HEK293 (cell line): ENCODE results near the gene HYI.

Experiments
- CTCF ChIA-PET: fragments of 350-600 bp; formaldehyde crosslinking; extraction: SDS; loops from one replicate; lab custom pipeline; 2021; ENCODE audit warnings: antibody characterized with exemption; lab: Yijun Ruan, JAX
- POLR2A ChIA-PET: fragments of 300-600 bp; formaldehyde crosslinking; extraction: SDS; loops from one replicate; lab custom pipeline; 2020; ENCODE audit warnings: antibody characterized with exemption, inconsistent platforms; lab: Yijun Ruan, JAX
- H3K27ac ChIP-seq: fragments of 200-500 bp; sonication (Bioruptor generic); 2 replicates; pipeline ENCODE4 v1.5.1; 2014; ENCODE audit warnings: low read depth, low read length, control low read depth, inconsistent platforms; ENCODE audit errors: extremely low read depth
- H3K36me3 ChIP-seq, 2 experiments: fragments of 200-500 bp in 1 of 2; sonication (Bioruptor generic) in 1 of 2; 1 replicate in 1 of 2; 2 replicates in 1 of 2; pipeline ENCODE4 v1.5.1; 2014 to 2017; ENCODE audit warnings: inconsistent platforms in 2 of 2, low read length in 2 of 2; ENCODE audit not compliant: control insufficient read depth in 2 of 2, insufficient read depth in 1 of 2
- H3K4me1 ChIP-seq: fragments of 200-500 bp; sonication (Bioruptor generic); 2 replicates; pipeline ENCODE4 v1.5.1; 2014; ENCODE audit warnings: mild to moderate bottlenecking, low read length, inconsistent platforms; ENCODE audit not compliant: control insufficient read depth, insufficient read depth
- H3K4me3 ChIP-seq: 2 replicates; pipeline ENCODE4 v1.5.1; 2011; ENCODE audit warnings: low read depth, mild to moderate bottlenecking, control low read depth, low read length, moderate library complexity
- H3K9me3 ChIP-seq: fragments of 200-500 bp; sonication (Bioruptor generic); 2 replicates; pipeline ENCODE4 v1.5.1; 2014; ENCODE audit warnings: low read depth, low read length, inconsistent platforms; ENCODE audit not compliant: control insufficient read depth, insufficient read depth
- OVOL3 ChIP-seq: fragments of 450-650 bp; formaldehyde crosslinking; IDR thresholded peaks from 2 replicates; pipeline ENCODE4 v1.5.1; 2016; ENCODE audit warnings: missing biosample characterization, missing genetic modification characterization
- SP2 ChIP-seq: fragments of 450-650 bp; formaldehyde crosslinking; IDR thresholded peaks from 2 replicates; pipeline ENCODE4 v1.5.1; 2016; ENCODE audit warnings: missing biosample characterization, missing genetic modification characterization
- ZFP3 ChIP-seq: fragments of 450-650 bp; formaldehyde crosslinking; IDR thresholded peaks from 2 replicates; pipeline ENCODE4 v1.5.1; 2016; ENCODE audit warnings: low read depth, missing biosample characterization, missing genetic modification characterization
- ZNF10 ChIP-seq: fragments of 450-650 bp; formaldehyde crosslinking; IDR thresholded peaks from 2 replicates; pipeline ENCODE4 v1.5.1; 2017; ENCODE audit warnings: missing biosample characterization, missing genetic modification characterization
- ZNF132 ChIP-seq: fragments of 450-650 bp; formaldehyde crosslinking; IDR thresholded peaks from 2 replicates; pipeline ENCODE4 v1.5.1; 2017; ENCODE audit warnings: missing biosample characterization, missing genetic modification characterization, borderline replicate concordance
- ZNF221 ChIP-seq: fragments of 450-650 bp; formaldehyde crosslinking; IDR thresholded peaks from 2 replicates; pipeline ENCODE4 v1.5.1; 2017; ENCODE audit warnings: missing biosample characterization, missing genetic modification characterization, borderline replicate concordance
- ZNF341 ChIP-seq: fragments of 450-650 bp; formaldehyde crosslinking; IDR thresholded peaks from 2 replicates; pipeline ENCODE4; 2016; ENCODE audit warnings: low read depth, missing biosample characterization, missing genetic modification characterization
- ZNF510 ChIP-seq: fragments of 450-650 bp; formaldehyde crosslinking; IDR thresholded peaks from 2 replicates; pipeline ENCODE4 v1.5.1; 2018; ENCODE audit warnings: mild to moderate bottlenecking, missing genetic modification characterization, missing biosample characterization; ENCODE audit not compliant: insufficient replicate concordance
- ZNF521 ChIP-seq: fragments of 450-650 bp; formaldehyde crosslinking; IDR thresholded peaks from 2 replicates; pipeline ENCODE4 v1.5.1; 2017; ENCODE audit warnings: missing biosample characterization, mild to moderate bottlenecking, missing genetic modification characterization
- ZNF585B ChIP-seq: fragments of 450-650 bp; formaldehyde crosslinking; IDR thresholded peaks from 2 replicates; pipeline ENCODE4 v1.5.1; 2016; ENCODE audit warnings: missing biosample characterization, missing genetic modification characterization
- ZNF600 ChIP-seq: fragments of 450-650 bp; formaldehyde crosslinking; IDR thresholded peaks from 2 replicates; pipeline ENCODE4 v1.5.1; 2016; ENCODE audit warnings: missing biosample characterization, missing genetic modification characterization
- ZNF624 ChIP-seq: fragments of 450-650 bp; formaldehyde crosslinking; IDR thresholded peaks from 2 replicates; pipeline ENCODE4 v1.5.1; 2017; ENCODE audit warnings: missing biosample characterization, missing genetic modification characterization
- ZNF677 ChIP-seq: fragments of 450-650 bp; IDR thresholded peaks from 2 replicates; pipeline ENCODE4 v1.5.0; 2018; ENCODE audit warnings: missing biosample characterization, mild to moderate bottlenecking, missing genetic modification characterization, moderate library complexity
- TF ChIP-seq, protein P1 (sequence below): fragments of 450-650 bp; formaldehyde crosslinking; IDR thresholded peaks from 2 replicates; pipeline ENCODE4 v1.5.1; 2016; ENCODE audit warnings: missing biosample characterization, missing genetic modification characterization
- TF ChIP-seq, protein P2 (sequence below): sonication (generic); formaldehyde crosslinking; IDR thresholded peaks from 2 replicates; pipeline ENCODE4 v1.8.1; 2022; ENCODE audit warnings: mild to moderate bottlenecking, moderate library complexity, missing genetic modification reagents
- TF ChIP-seq, protein P3 (sequence below): fragments of 450-650 bp; formaldehyde crosslinking; IDR thresholded peaks from 2 replicates; pipeline ENCODE4 v1.5.1; 2016; ENCODE audit warnings: missing biosample characterization, missing genetic modification characterization, borderline replicate concordance
- TF ChIP-seq, protein P4 (sequence below): fragments of 450-650 bp; formaldehyde crosslinking; IDR thresholded peaks from 2 replicates; pipeline ENCODE4 v1.5.1; 2016; ENCODE audit warnings: missing biosample characterization, missing genetic modification characterization, borderline replicate concordance
- TF ChIP-seq, protein P5 (sequence below): fragments of 450-650 bp; formaldehyde crosslinking; IDR thresholded peaks from 2 replicates; pipeline ENCODE4 v1.5.1; 2016; ENCODE audit warnings: missing biosample characterization, missing genetic modification characterization

The HYI gene

DNA sequence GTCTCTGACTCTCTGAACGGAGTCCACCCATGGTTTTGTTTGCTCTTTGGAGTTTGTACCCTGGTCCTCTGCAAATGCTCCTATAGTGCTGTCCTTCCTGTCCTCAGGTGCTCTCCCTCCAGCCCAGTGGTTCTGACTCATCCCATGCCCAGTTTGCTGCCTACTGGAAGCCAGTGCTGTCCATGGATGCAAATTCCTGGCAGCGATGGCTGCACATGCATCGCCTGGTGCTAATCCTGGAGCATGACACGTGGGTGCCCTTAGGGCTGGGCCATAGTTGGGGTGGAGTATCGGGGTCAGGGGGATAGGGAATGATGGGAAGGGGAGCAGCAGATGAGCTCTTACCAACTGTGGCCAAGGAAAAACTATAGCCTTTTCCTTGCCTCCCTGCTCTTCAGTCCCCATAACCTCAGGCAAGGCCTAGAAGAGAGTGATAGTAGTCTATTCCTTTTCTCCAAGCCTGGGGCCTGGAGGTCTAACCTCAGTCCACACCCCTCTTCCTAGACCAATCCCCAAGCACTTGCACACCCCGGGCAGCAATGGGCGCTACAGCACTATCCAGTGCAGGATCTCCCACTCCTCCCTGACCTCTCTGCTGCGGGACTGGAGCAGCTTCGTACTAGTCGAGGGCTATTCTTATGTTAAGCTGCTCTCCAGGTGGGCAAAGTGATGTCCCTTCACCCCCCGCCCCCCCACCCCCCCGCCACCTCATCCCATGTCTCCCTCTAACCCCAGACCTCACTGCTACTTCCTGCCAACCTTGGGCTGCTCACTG, 31.6 kb downstream of the HYI start:
- ChIA-PET POLR2A (interaction anchor here (1.9 kb wide), 1 partner anchor 64 kb away, joined by 5 read pairs; the partner anchor contains the start of gene CDC20), CTCF (no interaction called here)
- Histone ChIP-seq H3K36me3 (peaks cover 14 to 100% of the 10 kb centered on the region in 2 experiments), H3K4me1 (no peaks in the 10 kb centered on the region), H3K9me3 (no peaks in the 10 kb centered on the region), H3K4me3 (no peak overlapping the region), H3K27ac (no peak overlapping the region)
- TF ChIP-seq ZNF510 (no peak), OVOL3 (tag by site-specific recombination) (no peak), ZNF10 (tag by site-specific recombination) (no peak), ZNF677 (tag by site-specific recombination) (no peak), ZNF624 (no peak), ZNF221 (tag by site-specific recombination) (no peak)
- TF ChIP-seq, protein P1, sequence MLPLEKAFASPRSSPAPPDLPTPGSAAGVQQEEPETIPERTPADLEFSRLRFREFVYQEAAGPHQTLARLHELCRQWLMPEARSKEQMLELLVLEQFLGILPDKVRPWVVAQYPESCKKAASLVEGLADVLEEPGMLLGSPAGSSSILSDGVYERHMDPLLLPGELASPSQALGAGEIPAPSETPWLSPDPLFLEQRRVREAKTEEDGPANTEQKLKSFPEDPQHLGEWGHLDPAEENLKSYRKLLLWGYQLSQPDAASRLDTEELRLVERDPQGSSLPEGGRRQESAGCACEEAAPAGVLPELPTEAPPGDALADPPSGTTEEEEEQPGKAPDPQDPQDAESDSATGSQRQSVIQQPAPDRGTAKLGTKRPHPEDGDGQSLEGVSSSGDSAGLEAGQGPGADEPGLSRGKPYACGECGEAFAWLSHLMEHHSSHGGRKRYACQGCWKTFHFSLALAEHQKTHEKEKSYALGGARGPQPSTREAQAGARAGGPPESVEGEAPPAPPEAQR (tag by site-specific recombination): no peak

DNA sequence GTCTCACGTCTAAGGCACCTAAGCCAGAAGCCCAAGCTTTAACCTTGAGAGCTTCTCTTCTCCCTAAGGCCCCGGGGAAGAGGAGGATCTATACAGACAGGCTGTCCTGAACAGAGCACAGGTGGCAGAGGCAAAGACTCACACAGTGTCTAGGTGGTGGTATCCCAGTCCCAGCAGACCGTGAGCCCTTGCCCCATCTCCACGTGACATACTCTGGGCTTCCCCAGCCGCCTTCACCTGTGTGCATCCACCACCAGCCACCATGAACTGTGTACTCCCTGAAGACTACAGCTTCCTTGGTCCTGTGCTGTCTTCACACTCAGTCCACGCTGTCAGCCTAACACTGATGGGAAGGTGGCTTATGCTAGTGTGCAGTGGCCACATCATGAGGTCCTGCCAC, 32.3 kb downstream of the HYI start:
- ChIA-PET CTCF (no interaction called here), POLR2A (interaction anchor here (1.9 kb wide), 1 partner anchor 63 kb away, joined by 5 read pairs; the partner anchor contains the start of gene CDC20)
- Histone ChIP-seq H3K27ac (no peak overlapping the region), H3K9me3 (no peaks in the 10 kb centered on the region)
- no peak for TF ChIP-seq ZNF585B (tag by site-specific recombination)
- TF ChIP-seq SP2 (tag by site-specific recombination): no peak
- no peak for TF ChIP-seq ZNF600
- no peak for TF ChIP-seq ZNF341 (tag by site-specific recombination)
- TF ChIP-seq, protein P2, sequence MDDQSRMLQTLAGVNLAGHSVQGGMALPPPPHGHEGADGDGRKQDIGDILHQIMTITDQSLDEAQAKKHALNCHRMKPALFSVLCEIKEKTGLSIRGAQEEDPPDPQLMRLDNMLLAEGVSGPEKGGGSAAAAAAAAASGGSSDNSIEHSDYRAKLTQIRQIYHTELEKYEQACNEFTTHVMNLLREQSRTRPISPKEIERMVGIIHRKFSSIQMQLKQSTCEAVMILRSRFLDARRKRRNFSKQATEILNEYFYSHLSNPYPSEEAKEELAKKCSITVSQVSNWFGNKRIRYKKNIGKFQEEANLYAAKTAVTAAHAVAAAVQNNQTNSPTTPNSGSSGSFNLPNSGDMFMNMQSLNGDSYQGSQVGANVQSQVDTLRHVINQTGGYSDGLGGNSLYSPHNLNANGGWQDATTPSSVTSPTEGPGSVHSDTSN: no peak
- TF ChIP-seq ZNF132: no peak
- no peak for TF ChIP-seq ZFP3 (tag by site-specific recombination)
- no peak for TF ChIP-seq ZNF521 (tag by site-specific recombination)
- TF ChIP-seq, protein P3, sequence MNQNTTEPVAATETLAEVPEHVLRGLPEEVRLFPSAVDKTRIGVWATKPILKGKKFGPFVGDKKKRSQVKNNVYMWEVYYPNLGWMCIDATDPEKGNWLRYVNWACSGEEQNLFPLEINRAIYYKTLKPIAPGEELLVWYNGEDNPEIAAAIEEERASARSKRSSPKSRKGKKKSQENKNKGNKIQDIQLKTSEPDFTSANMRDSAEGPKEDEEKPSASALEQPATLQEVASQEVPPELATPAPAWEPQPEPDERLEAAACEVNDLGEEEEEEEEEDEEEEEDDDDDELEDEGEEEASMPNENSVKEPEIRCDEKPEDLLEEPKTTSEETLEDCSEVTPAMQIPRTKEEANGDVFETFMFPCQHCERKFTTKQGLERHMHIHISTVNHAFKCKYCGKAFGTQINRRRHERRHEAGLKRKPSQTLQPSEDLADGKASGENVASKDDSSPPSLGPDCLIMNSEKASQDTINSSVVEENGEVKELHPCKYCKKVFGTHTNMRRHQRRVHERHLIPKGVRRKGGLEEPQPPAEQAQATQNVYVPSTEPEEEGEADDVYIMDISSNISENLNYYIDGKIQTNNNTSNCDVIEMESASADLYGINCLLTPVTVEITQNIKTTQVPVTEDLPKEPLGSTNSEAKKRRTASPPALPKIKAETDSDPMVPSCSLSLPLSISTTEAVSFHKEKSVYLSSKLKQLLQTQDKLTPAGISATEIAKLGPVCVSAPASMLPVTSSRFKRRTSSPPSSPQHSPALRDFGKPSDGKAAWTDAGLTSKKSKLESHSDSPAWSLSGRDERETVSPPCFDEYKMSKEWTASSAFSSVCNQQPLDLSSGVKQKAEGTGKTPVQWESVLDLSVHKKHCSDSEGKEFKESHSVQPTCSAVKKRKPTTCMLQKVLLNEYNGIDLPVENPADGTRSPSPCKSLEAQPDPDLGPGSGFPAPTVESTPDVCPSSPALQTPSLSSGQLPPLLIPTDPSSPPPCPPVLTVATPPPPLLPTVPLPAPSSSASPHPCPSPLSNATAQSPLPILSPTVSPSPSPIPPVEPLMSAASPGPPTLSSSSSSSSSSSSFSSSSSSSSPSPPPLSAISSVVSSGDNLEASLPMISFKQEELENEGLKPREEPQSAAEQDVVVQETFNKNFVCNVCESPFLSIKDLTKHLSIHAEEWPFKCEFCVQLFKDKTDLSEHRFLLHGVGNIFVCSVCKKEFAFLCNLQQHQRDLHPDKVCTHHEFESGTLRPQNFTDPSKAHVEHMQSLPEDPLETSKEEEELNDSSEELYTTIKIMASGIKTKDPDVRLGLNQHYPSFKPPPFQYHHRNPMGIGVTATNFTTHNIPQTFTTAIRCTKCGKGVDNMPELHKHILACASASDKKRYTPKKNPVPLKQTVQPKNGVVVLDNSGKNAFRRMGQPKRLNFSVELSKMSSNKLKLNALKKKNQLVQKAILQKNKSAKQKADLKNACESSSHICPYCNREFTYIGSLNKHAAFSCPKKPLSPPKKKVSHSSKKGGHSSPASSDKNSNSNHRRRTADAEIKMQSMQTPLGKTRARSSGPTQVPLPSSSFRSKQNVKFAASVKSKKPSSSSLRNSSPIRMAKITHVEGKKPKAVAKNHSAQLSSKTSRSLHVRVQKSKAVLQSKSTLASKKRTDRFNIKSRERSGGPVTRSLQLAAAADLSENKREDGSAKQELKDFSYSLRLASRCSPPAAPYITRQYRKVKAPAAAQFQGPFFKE: no peak
- TF ChIP-seq ZNF221 (tag by site-specific recombination): no peak
- TF ChIP-seq, protein P4, sequence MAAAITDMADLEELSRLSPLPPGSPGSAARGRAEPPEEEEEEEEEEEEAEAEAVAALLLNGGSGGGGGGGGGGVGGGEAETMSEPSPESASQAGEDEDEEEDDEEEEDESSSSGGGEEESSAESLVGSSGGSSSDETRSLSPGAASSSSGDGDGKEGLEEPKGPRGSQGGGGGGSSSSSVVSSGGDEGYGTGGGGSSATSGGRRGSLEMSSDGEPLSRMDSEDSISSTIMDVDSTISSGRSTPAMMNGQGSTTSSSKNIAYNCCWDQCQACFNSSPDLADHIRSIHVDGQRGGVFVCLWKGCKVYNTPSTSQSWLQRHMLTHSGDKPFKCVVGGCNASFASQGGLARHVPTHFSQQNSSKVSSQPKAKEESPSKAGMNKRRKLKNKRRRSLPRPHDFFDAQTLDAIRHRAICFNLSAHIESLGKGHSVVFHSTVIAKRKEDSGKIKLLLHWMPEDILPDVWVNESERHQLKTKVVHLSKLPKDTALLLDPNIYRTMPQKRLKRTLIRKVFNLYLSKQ (tag by site-specific recombination): no peak
- TF ChIP-seq, protein P5, sequence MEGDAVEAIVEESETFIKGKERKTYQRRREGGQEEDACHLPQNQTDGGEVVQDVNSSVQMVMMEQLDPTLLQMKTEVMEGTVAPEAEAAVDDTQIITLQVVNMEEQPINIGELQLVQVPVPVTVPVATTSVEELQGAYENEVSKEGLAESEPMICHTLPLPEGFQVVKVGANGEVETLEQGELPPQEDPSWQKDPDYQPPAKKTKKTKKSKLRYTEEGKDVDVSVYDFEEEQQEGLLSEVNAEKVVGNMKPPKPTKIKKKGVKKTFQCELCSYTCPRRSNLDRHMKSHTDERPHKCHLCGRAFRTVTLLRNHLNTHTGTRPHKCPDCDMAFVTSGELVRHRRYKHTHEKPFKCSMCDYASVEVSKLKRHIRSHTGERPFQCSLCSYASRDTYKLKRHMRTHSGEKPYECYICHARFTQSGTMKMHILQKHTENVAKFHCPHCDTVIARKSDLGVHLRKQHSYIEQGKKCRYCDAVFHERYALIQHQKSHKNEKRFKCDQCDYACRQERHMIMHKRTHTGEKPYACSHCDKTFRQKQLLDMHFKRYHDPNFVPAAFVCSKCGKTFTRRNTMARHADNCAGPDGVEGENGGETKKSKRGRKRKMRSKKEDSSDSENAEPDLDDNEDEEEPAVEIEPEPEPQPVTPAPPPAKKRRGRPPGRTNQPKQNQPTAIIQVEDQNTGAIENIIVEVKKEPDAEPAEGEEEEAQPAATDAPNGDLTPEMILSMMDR (tag by site-specific recombination): no peak
- TF ChIP-seq ZNF10 (tag by site-specific recombination): no peak
- TF ChIP-seq, all 188 proteins: peak for 0
- H3K36me3 ChIP-seq: peaks cover 10 to 100% of the 10 kb centered on the region in 2 experiments
- no peaks in the 10 kb centered on the region for H3K4me1 ChIP-seq
- no peak overlapping the region for H3K4me3 ChIP-seq
